SJSA1 (cell line): ENCODE data around the gene USH2A. TPM values are rescaled to one million over a fixed set of nuclear protein-coding genes. Genes with fewer than 3 reads are reported as not detected.
A peak's percentile ranks its signal among the peaks of the same experiment; 100 is the strongest.
"Not testable (repeated sequence)": the region's sequence is repeated elsewhere in the genome, so short reads cannot be mapped to it uniquely, and the experiment has no call there.

ENCODE experiments used
- DNase-seq, 2 experiments: peaks; one replicate each; pipeline ENCODE4 v3.0.0-alpha.2; 2015 to 2020; ENCODE audit warnings: low spot score in 2 of 2, low read depth in 1 of 2
- H3K27ac ChIP-seq: fragments of 250-450 bp; sonication (Bioruptor Pico); 2 replicates; pipeline ENCODE4 v1.5.1; 2020; ENCODE audit warnings: mild to moderate bottlenecking, moderate library complexity
- H3K27me3 ChIP-seq: fragments of 250-450 bp; sonication (Bioruptor Pico); replicated peaks from 2 replicates; pipeline ENCODE4 v1.5.1; 2020; ENCODE audit warnings: mild to moderate bottlenecking, moderate library complexity
- H3K36me3 ChIP-seq: fragments of 250-450 bp; sonication (Bioruptor Pico); 2 replicates; pipeline ENCODE4 v1.5.1; 2020; ENCODE audit warnings: mild to moderate bottlenecking
- H3K4me1 ChIP-seq: fragments of 250-450 bp; sonication (Bioruptor Pico); replicated peaks from 2 replicates; pipeline ENCODE4 v1.6.1; 2021; ENCODE audit warnings: mild to moderate bottlenecking
- H3K4me3 ChIP-seq: fragments of 250-450 bp; sonication (Bioruptor Pico); 2 replicates; pipeline ENCODE4 v1.5.1; 2020; ENCODE audit warnings: mild to moderate bottlenecking
- H3K9me3 ChIP-seq: fragments of 250-450 bp; sonication (Bioruptor Pico); replicated peaks from 2 replicates; pipeline ENCODE4 v1.5.1; 2020; ENCODE audit warnings: mild to moderate bottlenecking
- total RNA-seq: library from RNA; depleted of rRNA; stranded (reverse); fragments of >200 nt; shearing (Covaris generic); gene quantifications from 2 replicates; pipeline ENCODE4 v1.2.3, GENCODE V29; 2014

Gene USH2A
- total RNA-seq, 1 experiment from 2014 or later = not detected

DNA sequence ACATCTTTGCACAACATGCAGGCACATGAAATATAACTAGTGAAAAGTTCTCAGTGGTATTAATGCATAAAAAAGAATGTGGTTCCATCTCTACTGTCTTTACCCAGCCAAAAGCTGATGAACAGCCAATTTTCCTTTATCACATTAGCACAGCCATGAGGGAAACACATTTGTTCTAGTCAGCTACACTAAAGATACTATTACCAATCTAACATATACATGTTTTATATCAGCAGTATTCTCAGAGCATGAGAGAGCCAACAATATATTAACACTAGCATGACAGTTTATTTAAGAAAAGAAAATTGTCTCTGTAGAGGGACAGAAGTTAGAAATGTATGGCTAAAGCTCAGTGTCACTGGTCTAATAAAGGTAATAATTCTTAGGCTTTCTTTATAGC, 56.3 kb downstream of the USH2A start:
- Histone ChIP-seq H3K27me3 (peaks cover 10% of the 10 kb centered on the region; the same call in 1 of the 2 replicates), H3K4me1 (no peaks in the 10 kb centered on the region), H3K27ac (no peak overlapping the region), H3K4me3 (no peak overlapping the region), H3K9me3 (no peaks in the 10 kb centered on the region), H3K36me3 (no peaks in the 10 kb centered on the region)
- DNase-seq = no peak

DNA sequence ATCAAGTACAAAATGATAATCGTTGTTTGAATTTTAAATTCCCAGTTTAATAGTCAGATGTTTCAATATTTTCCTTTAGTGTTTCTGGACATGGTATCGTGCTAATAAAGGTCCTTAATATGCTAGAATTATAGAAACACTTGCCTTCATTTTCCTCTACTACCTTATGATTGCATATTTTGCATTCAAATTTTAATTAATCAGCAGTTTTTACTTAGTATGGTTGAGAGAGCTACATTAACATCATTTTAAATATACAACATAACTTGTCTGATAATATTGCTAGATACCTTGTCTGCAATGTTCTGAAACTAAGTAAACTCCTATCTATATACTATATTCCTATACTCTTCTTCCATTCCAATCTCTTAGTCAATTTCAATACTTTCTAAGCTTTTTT, 66.3 kb downstream of the USH2A start:
- no peak overlapping the region for H3K4me3 ChIP-seq
- H3K9me3 ChIP-seq = no peaks in the 10 kb centered on the region
- H3K27ac ChIP-seq = no peak overlapping the region
- no peaks in the 10 kb centered on the region for H3K27me3 ChIP-seq
- no peaks in the 10 kb centered on the region for H3K36me3 ChIP-seq
- H3K4me1 ChIP-seq = no peaks in the 10 kb centered on the region
- DNase-seq = no peak

GRCh38 chr1:216350186-216350585, 73.1 kb downstream of the USH2A start:
- no peak for DNase-seq
- H3K27ac ChIP-seq = no peak overlapping the region
- no peaks in the 10 kb centered on the region; the same call in 1 of the 2 replicates for H3K27me3 ChIP-seq
- no peak overlapping the region for H3K4me3 ChIP-seq
- no peaks in the 10 kb centered on the region for H3K9me3 ChIP-seq
- H3K36me3 ChIP-seq = no peaks in the 10 kb centered on the region
- no peaks in the 10 kb centered on the region for H3K4me1 ChIP-seq

GRCh38 chr1:216346526-216346925, 76.7 kb downstream of the USH2A start:
- H3K27me3 ChIP-seq = no peaks in the 10 kb centered on the region; the same call in 1 of the 2 replicates
- no peak overlapping the region for H3K27ac ChIP-seq
- DNase-seq = no peak
- no peaks in the 10 kb centered on the region for H3K36me3 ChIP-seq
- H3K4me1 ChIP-seq = no peaks in the 10 kb centered on the region
- H3K4me3 ChIP-seq = no peak overlapping the region
- H3K9me3 ChIP-seq = no peaks in the 10 kb centered on the region

GRCh38 chr1:216340542-216340941, 82.7 kb downstream of the USH2A start:
- not testable (repeated sequence) for H3K36me3 ChIP-seq, H3K4me1 ChIP-seq, H3K27ac ChIP-seq, H3K4me3 ChIP-seq, H3K27me3 ChIP-seq, DNase-seq, H3K9me3 ChIP-seq

GRCh38 chr1:216332462-216332861, 90.8 kb downstream of the USH2A start:
- Histone ChIP-seq H3K9me3 (no peaks in the 10 kb centered on the region), H3K27me3 (no peaks in the 10 kb centered on the region; the same call in 1 of the 2 replicates), H3K27ac (no peak overlapping the region), H3K4me3 (no peak overlapping the region), H3K36me3 (no peaks in the 10 kb centered on the region), H3K4me1 (no peaks in the 10 kb centered on the region)
- no peak for DNase-seq

- Histone ChIP-seq H3K27ac (no peak overlapping the region), H3K4me1 (no peaks in the 10 kb centered on the region), H3K9me3 (no peaks in the 10 kb centered on the region), H3K4me3 (no peak overlapping the region), H3K36me3 (no peaks in the 10 kb centered on the region), H3K27me3 (no peaks in the 10 kb centered on the region; the same call in 1 of the 2 replicates)
- DNase-seq = no peak
Observed at GRCh38 chr1:216332003-216332402, 91.2 kb downstream of the USH2A start.

DNA sequence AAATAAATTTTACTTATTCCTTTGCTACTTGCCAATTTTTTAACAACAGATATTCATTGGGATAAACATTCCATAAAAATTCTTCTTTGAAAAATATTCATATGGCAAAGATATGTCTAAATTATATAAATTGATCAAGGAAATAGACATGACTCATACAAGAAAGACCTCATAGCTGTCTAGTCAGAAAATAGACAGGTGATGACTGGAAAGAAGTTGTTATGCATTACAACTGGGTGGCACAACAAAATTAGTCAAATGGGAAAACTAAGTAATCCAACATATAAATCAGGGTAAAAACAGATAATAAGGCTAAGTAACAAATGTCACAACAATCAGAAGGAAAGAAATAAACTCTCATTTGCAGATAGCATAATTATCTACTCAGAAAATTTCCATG, 92.0 kb downstream of the USH2A start:
- no peak for DNase-seq
- no peak overlapping the region for H3K27ac ChIP-seq
- no peaks in the 10 kb centered on the region; the same call in 1 of the 2 replicates for H3K27me3 ChIP-seq
- no peaks in the 10 kb centered on the region for H3K4me1 ChIP-seq
- H3K4me3 ChIP-seq = no peak overlapping the region
- H3K36me3 ChIP-seq = no peaks in the 10 kb centered on the region
- no peaks in the 10 kb centered on the region for H3K9me3 ChIP-seq

GRCh38 chr1:216330262-216330661, 93.0 kb downstream of the USH2A start:
- Histone ChIP-seq H3K4me1 (no peaks in the 10 kb centered on the region), H3K27me3 (no peaks in the 10 kb centered on the region)
- DNase-seq = no peak

GRCh38 chr1:216325946-216326345, 97.3 kb downstream of the USH2A start:
- DNase-seq = no peak
- Histone ChIP-seq H3K4me1 (no peaks in the 10 kb centered on the region), H3K9me3 (no peaks in the 10 kb centered on the region), H3K27ac (no peak overlapping the region), H3K4me3 (no peak overlapping the region), H3K27me3 (no peaks in the 10 kb centered on the region), H3K36me3 (no peaks in the 10 kb centered on the region)

More at GRCh38 chr1:216330262-216330661, 93.0 kb downstream of the USH2A start:
- Histone ChIP-seq H3K36me3 (no peaks in the 10 kb centered on the region), H3K27ac (no peak overlapping the region), H3K4me3 (no peak overlapping the region), H3K9me3 (no peaks in the 10 kb centered on the region)

- H3K4me3 ChIP-seq = no peak overlapping the region
- no peaks in the 10 kb centered on the region for H3K9me3 ChIP-seq
- no peaks in the 10 kb centered on the region for H3K27me3 ChIP-seq
- no peak overlapping the region for H3K27ac ChIP-seq
- no peaks in the 10 kb centered on the region for H3K4me1 ChIP-seq
- no peak for DNase-seq
- no peaks in the 10 kb centered on the region for H3K36me3 ChIP-seq
Observed at GRCh38 chr1:216325336-216325735, 97.9 kb downstream of the USH2A start.

DNA sequence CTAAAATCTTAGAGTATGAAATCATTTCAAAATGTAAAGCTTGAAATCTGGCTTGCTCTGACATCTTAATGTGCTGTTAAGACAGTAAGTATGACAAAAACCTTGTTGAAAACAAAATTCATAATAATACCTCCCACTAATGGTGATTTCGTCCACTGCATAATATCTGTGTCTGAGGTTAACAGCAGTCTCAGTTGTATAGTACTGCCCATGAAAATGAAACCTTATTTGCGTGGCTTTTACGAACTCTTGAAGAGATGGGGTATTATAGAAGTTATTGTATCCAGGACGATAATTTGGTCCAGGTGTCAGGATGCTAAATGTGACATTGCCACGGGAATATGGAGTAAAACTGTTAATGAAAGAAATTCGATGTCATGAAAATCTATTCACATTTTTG, 99.9 kb downstream of the USH2A start:
- no peak overlapping the region for H3K4me3 ChIP-seq
- H3K4me1 ChIP-seq = no peaks in the 10 kb centered on the region
- H3K27me3 ChIP-seq = no peaks in the 10 kb centered on the region
- no peak for DNase-seq
- H3K9me3 ChIP-seq = no peaks in the 10 kb centered on the region
- no peaks in the 10 kb centered on the region for H3K36me3 ChIP-seq
- H3K27ac ChIP-seq = no peak overlapping the region

DNA sequence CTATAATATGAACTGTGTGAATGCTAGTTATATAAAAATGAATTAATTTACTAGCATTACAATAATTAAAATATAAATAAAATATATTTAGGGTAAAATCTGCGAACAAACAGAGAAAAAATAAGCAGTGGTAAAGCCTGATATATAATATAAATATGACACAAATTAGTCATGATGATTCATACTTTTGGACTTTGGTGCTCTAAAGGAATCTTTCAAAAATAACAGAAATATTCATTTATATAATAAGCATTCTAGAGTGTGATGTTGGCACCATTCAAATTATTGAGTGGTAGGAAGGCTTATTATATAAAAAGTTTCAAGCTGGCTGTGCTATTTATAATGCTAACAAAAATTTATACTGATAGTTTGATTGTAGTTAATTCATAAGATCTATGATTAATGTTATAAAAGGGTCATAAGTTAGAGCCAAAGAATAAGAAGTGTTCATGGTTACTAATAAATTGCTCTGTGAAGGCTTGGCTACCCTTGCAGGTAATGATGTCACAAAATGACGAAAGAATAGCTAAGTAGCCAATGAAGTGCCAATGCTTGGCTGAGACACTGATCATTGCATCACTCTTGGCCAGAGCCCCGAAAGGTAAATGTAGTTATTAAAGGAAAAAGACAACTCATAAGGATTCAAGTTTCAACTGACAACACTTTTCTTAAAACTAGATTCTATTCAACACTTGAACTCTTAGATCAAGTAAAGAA, 108.7 kb downstream of the USH2A start:
- H3K4me1 ChIP-seq = no peaks in the 10 kb centered on the region
- no peak overlapping the region for H3K4me3 ChIP-seq
- DNase-seq = no peak
- H3K27ac ChIP-seq = no peak overlapping the region
- H3K36me3 ChIP-seq = no peaks in the 10 kb centered on the region
- no peaks in the 10 kb centered on the region for H3K27me3 ChIP-seq
- no peaks in the 10 kb centered on the region for H3K9me3 ChIP-seq

DNA sequence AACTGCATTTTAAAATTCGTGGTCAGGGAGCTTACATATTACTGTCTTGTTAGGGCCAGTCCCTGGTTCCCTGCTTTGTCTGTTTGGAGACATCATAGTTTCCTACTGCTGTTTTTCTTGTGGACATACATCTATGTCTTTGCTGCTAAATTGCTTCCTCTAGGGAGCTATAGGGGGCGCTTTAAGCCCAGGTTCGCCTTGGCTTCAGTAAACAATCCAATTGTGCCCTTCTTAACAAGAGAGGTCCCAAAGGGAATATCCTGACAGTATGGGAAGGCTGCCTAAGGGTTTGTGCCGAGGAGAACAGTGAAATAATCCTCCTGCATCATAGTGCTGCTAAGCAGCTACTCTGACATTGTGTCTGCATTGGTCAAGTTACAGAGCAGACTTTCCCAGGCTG, 112.5 kb downstream of the USH2A start:
- Histone ChIP-seq H3K9me3 (no peaks in the 10 kb centered on the region), H3K27ac (no peak overlapping the region), H3K4me3 (no peak overlapping the region), H3K4me1 (no peaks in the 10 kb centered on the region), H3K27me3 (no peaks in the 10 kb centered on the region), H3K36me3 (no peaks in the 10 kb centered on the region)
- DNase-seq = peak in 1 of 2 experiments; percentile 14

DNA sequence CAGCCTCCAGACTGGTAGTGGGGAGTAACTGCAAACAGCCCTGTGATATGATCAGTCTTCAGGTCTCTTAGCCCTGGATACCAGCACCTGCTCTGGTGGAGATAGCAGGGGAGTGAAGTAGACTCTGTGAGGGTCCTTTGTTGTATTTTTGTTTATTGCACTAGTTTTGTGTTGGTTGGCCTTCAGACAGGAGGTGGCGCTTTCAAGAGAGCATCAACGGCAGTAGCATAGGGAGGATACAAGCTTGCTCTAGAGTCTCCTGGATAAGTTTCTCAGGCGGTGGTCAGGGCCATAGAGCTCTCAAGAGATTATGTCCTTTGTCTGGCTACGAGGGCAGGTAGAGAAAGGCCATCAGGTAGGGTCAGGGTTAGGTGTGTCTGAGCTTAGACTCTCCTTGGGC, 116.4 kb downstream of the USH2A start:
- Histone ChIP-seq H3K36me3 (no peaks in the 10 kb centered on the region), H3K4me3 (no peak overlapping the region), H3K9me3 (no peaks in the 10 kb centered on the region), H3K27me3 (no peaks in the 10 kb centered on the region), H3K27ac (no peak overlapping the region), H3K4me1 (no peaks in the 10 kb centered on the region)
- no peak for DNase-seq
